ENCODE results near the gene CALN1.

DNA sequence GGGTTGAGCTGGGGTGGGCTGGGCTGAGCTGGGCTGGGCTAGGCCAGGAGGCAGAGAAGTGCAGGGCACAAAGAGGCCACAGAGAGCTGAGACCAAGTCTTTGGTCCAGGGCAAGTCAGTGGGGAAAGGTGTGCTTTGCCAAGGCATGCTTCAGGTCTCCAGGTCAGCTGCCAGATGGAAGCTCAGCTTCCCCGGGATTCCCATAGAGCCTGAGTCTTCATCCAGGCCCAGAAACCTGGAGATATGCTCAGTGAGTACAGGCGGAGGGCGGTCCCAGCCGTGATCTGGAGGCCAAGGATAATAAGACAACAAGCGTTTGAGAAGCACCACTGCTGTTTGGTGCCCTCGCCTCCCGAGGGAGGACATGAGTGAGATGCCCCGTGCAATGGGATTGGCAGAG, 4.7 kb upstream of the CALN1 start:
- TF ChIP-seq POLR2A (IDR thresholded peaks at IDR 0.05) (no peak), EP300 (IDR thresholded peaks at IDR 0.05) (no peak), POLR2AphosphoS5 (IDR thresholded peaks at IDR 0.05) (no peak)
- TF ChIP-seq, protein P1, sequence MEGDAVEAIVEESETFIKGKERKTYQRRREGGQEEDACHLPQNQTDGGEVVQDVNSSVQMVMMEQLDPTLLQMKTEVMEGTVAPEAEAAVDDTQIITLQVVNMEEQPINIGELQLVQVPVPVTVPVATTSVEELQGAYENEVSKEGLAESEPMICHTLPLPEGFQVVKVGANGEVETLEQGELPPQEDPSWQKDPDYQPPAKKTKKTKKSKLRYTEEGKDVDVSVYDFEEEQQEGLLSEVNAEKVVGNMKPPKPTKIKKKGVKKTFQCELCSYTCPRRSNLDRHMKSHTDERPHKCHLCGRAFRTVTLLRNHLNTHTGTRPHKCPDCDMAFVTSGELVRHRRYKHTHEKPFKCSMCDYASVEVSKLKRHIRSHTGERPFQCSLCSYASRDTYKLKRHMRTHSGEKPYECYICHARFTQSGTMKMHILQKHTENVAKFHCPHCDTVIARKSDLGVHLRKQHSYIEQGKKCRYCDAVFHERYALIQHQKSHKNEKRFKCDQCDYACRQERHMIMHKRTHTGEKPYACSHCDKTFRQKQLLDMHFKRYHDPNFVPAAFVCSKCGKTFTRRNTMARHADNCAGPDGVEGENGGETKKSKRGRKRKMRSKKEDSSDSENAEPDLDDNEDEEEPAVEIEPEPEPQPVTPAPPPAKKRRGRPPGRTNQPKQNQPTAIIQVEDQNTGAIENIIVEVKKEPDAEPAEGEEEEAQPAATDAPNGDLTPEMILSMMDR (IDR thresholded peaks at IDR 0.05): no peak
